SJCRH30 (cell line): Measurements from ENCODE around the gene EXD1. TPM values are rescaled to one million over a fixed set of nuclear protein-coding genes. Genes with fewer than 3 reads are reported as not detected.
"Not testable (repeated sequence)": the region's sequence is repeated elsewhere in the genome, so short reads cannot be mapped to it uniquely, and the experiment has no call there.

Source experiments
- DNase-seq, 2 experiments: peaks; one replicate each; pipeline ENCODE4 v3.0.0-alpha.2; 2015 to 2020
- H3K27ac ChIP-seq: fragments of 250-450 bp; sonication (Bioruptor Pico); 2 replicates; pipeline ENCODE4 v1.5.1; 2020; ENCODE audit warnings: mild to moderate bottlenecking, moderate library complexity
- H3K27me3 ChIP-seq: fragments of 250-450 bp; sonication (Bioruptor Pico); 2 replicates; pipeline ENCODE4 v1.5.1; 2020; ENCODE audit warnings: mild to moderate bottlenecking, moderate library complexity
- H3K36me3 ChIP-seq: fragments of 250-450 bp; sonication (Bioruptor Pico); 2 replicates; pipeline ENCODE4 v1.5.1; 2020; ENCODE audit warnings: mild to moderate bottlenecking, moderate library complexity
- H3K4me1 ChIP-seq: fragments of 250-450 bp; sonication (Bioruptor Pico); 2 replicates; pipeline ENCODE4 v1.5.1; 2020; ENCODE audit warnings: mild to moderate bottlenecking, moderate library complexity
- H3K4me3 ChIP-seq: fragments of 250-450 bp; sonication (Bioruptor Pico); 2 replicates; pipeline ENCODE4 v1.5.1; 2020; ENCODE audit warnings: mild to moderate bottlenecking, moderate library complexity
- H3K9me3 ChIP-seq: fragments of 250-450 bp; sonication (Bioruptor Pico); replicated peaks from 2 replicates; pipeline ENCODE4 v1.5.1; 2020; ENCODE audit warnings: mild to moderate bottlenecking, moderate library complexity
- total RNA-seq: library from RNA; depleted of rRNA; stranded (reverse); fragments of >200 nt; shearing (Covaris generic); gene quantifications from 2 replicates; pipeline ENCODE4 v1.2.3, GENCODE V29; 2014

The EXD1 gene
- total RNA-seq, 1 experiment from 2014 or later, result not detected

GRCh38 chr15:41250745-41251144 is 20.2 kb upstream of the EXD1 start:
- not testable (repeated sequence) for H3K9me3 ChIP-seq, H3K36me3 ChIP-seq, DNase-seq, H3K27me3 ChIP-seq, H3K4me1 ChIP-seq, H3K4me3 ChIP-seq, H3K27ac ChIP-seq

- Histone ChIP-seq H3K9me3 (no peaks in the 10 kb centered on the region), H3K27ac (no peak overlapping the region), H3K27me3 (no peaks in the 10 kb centered on the region), H3K4me3 (no peak overlapping the region), H3K36me3 (peaks cover 6% of the 10 kb centered on the region; the same call in 1 of the 2 replicates), H3K4me1 (no peaks in the 10 kb centered on the region; the same call in 1 of the 2 replicates)
- peak; percentile 21 to 52 for DNase-seq
These were observed 10.8 kb upstream of the EXD1 start for GRCh38 chr15:41241221-41241964.

- peaks cover 6% of the 10 kb centered on the region; the same call in 1 of the 2 replicates for H3K36me3 ChIP-seq
- H3K4me3 ChIP-seq, result no peak overlapping the region
- no peaks in the 10 kb centered on the region for H3K9me3 ChIP-seq
- DNase-seq, result no peak
- no peaks in the 10 kb centered on the region; the same call in 1 of the 2 replicates for H3K4me1 ChIP-seq
- no peak overlapping the region for H3K27ac ChIP-seq
- no peaks in the 10 kb centered on the region for H3K27me3 ChIP-seq
These were observed 7.5 kb upstream of the EXD1 start for GRCh38 chr15:41238100-41238499.

GRCh38 chr15:41235929-41236328 is 5.4 kb upstream of the EXD1 start:
- H3K27me3 ChIP-seq, result no peaks in the 10 kb centered on the region
- H3K4me1 ChIP-seq, result no peaks in the 10 kb centered on the region; the same call in 1 of the 2 replicates
- H3K9me3 ChIP-seq, result no peaks in the 10 kb centered on the region
- no peak overlapping the region for H3K27ac ChIP-seq
- no peak overlapping the region for H3K4me3 ChIP-seq
- H3K36me3 ChIP-seq, result no peaks in the 10 kb centered on the region
- DNase-seq, result no peak

- H3K9me3 ChIP-seq, H3K4me1 ChIP-seq, H3K36me3 ChIP-seq, H3K4me3 ChIP-seq, DNase-seq, H3K27ac ChIP-seq, H3K27me3 ChIP-seq: not testable (repeated sequence)
These were observed 4.7 kb upstream of the EXD1 start for GRCh38 chr15:41235228-41235627.

- Histone ChIP-seq H3K27me3 (no peaks in the 10 kb centered on the region), H3K36me3 (no peaks in the 10 kb centered on the region), H3K9me3 (no peaks in the 10 kb centered on the region), H3K4me3 (no peak overlapping the region), H3K4me1 (no peaks in the 10 kb centered on the region), H3K27ac (no peak overlapping the region)
- DNase-seq, result no peak
These were observed 2.8 kb upstream of the EXD1 start for GRCh38 chr15:41233367-41233771.

- H3K4me3 ChIP-seq, result peak overlapping the region; percentile 88
- H3K36me3 ChIP-seq, result no peaks in the 10 kb centered on the region
- no peak for DNase-seq
These were observed 1.1 kb upstream of the EXD1 start for GRCh38 chr15:41231422-41232226.

GRCh38 chr15:41230345-41230649 is 260 bp downstream of the EXD1 start:
- H3K36me3 ChIP-seq, result no peaks in the 10 kb centered on the region
- H3K27ac ChIP-seq, result peak overlapping the region; percentile 46; the same call in 1 of the 2 replicates
- H3K4me1 ChIP-seq, result no peaks in the 10 kb centered on the region
- H3K27me3 ChIP-seq, result 0 out of 2 replicates have a peak, but pooled peaks cover 3% of the 10 kb centered on the region
- no peaks in the 10 kb centered on the region for H3K9me3 ChIP-seq
- DNase-seq, result no peak
- H3K4me3 ChIP-seq, result peak overlapping the region; percentile 88

More at GRCh38 chr15:41231422-41232226, 1.1 kb upstream of the EXD1 start:
- Histone ChIP-seq H3K27me3 (0 out of 2 replicates have a peak, but pooled peaks cover 3% of the 10 kb centered on the region), H3K27ac (peak overlapping the region; percentile 46), H3K9me3 (no peaks in the 10 kb centered on the region), H3K4me1 (no peaks in the 10 kb centered on the region)

- no peaks in the 10 kb centered on the region for H3K4me1 ChIP-seq
- no peaks in the 10 kb centered on the region for H3K27me3 ChIP-seq
- no peak overlapping the region for H3K4me3 ChIP-seq
- no peak overlapping the region for H3K27ac ChIP-seq
- DNase-seq, result no peak
- no peaks in the 10 kb centered on the region for H3K36me3 ChIP-seq
- no peaks in the 10 kb centered on the region for H3K9me3 ChIP-seq
These were observed 11.2 kb downstream of the EXD1 start for GRCh38 chr15:41219381-41219780.

- Histone ChIP-seq H3K36me3 (no peaks in the 10 kb centered on the region), H3K4me3 (no peak overlapping the region), H3K9me3 (no peaks in the 10 kb centered on the region), H3K4me1 (no peaks in the 10 kb centered on the region), H3K27me3 (no peaks in the 10 kb centered on the region), H3K27ac (no peak overlapping the region)
- DNase-seq, result no peak
These were observed 11.7 kb downstream of the EXD1 start for GRCh38 chr15:41218851-41219250.

- Histone ChIP-seq H3K36me3 (no peaks in the 10 kb centered on the region), H3K27me3 (no peaks in the 10 kb centered on the region), H3K4me1 (no peaks in the 10 kb centered on the region), H3K9me3 (no peaks in the 10 kb centered on the region), H3K27ac (no peak overlapping the region), H3K4me3 (no peak overlapping the region)
- DNase-seq, result no peak
These were observed 14.8 kb downstream of the EXD1 start for GRCh38 chr15:41215708-41216107.

GRCh38 chr15:41207687-41208448 is 22.7 kb downstream of the EXD1 start:
- peaks cover 5% of the 10 kb centered on the region; the same call in 1 of the 2 replicates for H3K27me3 ChIP-seq
- no peak overlapping the region for H3K4me3 ChIP-seq
- no peaks in the 10 kb centered on the region for H3K4me1 ChIP-seq
- peak in 1 of 2 experiments; percentile 13 for DNase-seq
- H3K27ac ChIP-seq, result no peak overlapping the region
- no peaks in the 10 kb centered on the region for H3K36me3 ChIP-seq
- no peaks in the 10 kb centered on the region for H3K9me3 ChIP-seq

- no peak overlapping the region for H3K27ac ChIP-seq
- DNase-seq, result no peak
- no peaks in the 10 kb centered on the region for H3K36me3 ChIP-seq
- no peak overlapping the region for H3K4me3 ChIP-seq
- H3K9me3 ChIP-seq, result no peaks in the 10 kb centered on the region
- no peaks in the 10 kb centered on the region for H3K4me1 ChIP-seq
- peaks cover 5% of the 10 kb centered on the region; the same call in 1 of the 2 replicates for H3K27me3 ChIP-seq
These were observed 25.2 kb downstream of the EXD1 start for GRCh38 chr15:41205315-41205714.

GRCh38 chr15:41203395-41203794 is 27.2 kb downstream of the EXD1 start:
- H3K27me3 ChIP-seq, result peaks cover 5% of the 10 kb centered on the region; the same call in 1 of the 2 replicates
- no peak overlapping the region for H3K4me3 ChIP-seq

GRCh38 chr15:41199470-41199869 is 31.1 kb downstream of the EXD1 start:
- no peaks in the 10 kb centered on the region for H3K36me3 ChIP-seq
- DNase-seq, result no peak
- H3K27ac ChIP-seq, result no peak overlapping the region
- H3K4me1 ChIP-seq, result no peaks in the 10 kb centered on the region
- no peaks in the 10 kb centered on the region for H3K9me3 ChIP-seq
- no peaks in the 10 kb centered on the region for H3K27me3 ChIP-seq
- no peak overlapping the region for H3K4me3 ChIP-seq

More at GRCh38 chr15:41203395-41203794, 27.2 kb downstream of the EXD1 start:
- no peak for DNase-seq
- Histone ChIP-seq H3K36me3 (no peaks in the 10 kb centered on the region), H3K4me1 (no peaks in the 10 kb centered on the region), H3K9me3 (no peaks in the 10 kb centered on the region), H3K27ac (no peak overlapping the region)
